Neural cell (in vitro differentiated cells): Measurements from ENCODE around the gene GMDS. TPM values are rescaled to one million over a fixed set of nuclear protein-coding genes. Genes with fewer than 3 reads are reported as not detected.

ENCODE experiments used
- H2AFZ ChIP-seq: fragments of 200-600, 300-800 bp; sonication (generic), shearing (Covaris generic); 2 replicates; pipeline ENCODE4 v1.6.0; 2014; ENCODE audit warnings: low read depth, mild to moderate bottlenecking, antibody characterized with exemption, low read length, moderate library complexity
- H3F3A ChIP-seq: fragments of 200-600 bp; shearing (Covaris generic); 2 replicates; pipeline ENCODE4 v1.6.1; 2016; ENCODE audit warnings: mild to moderate bottlenecking, moderate library complexity, mixed read lengths, antibody characterized with exemption, low read length; ENCODE audit not compliant: insufficient read depth, poor library complexity, severe bottlenecking
- H3K27ac ChIP-seq: fragments of 200-600, 300-800 bp; sonication (generic), shearing (Covaris generic); 2 replicates; pipeline ENCODE4 v1.5.1; 2014; ENCODE audit warnings: mild to moderate bottlenecking, low read length, moderate library complexity
- H3K27me3 ChIP-seq: fragments of 300-800, 200-600 bp; sonication (generic), shearing (Covaris generic); 2 replicates; pipeline ENCODE4 v1.6.0; 2014; ENCODE audit warnings: mild to moderate bottlenecking, low read depth, low read length, moderate library complexity; ENCODE audit not compliant: insufficient read depth
- H3K36me3 ChIP-seq: fragments of 300-800, 200-600 bp; sonication (generic), shearing (Covaris generic); 2 replicates; pipeline ENCODE4 v1.5.1; 2014; ENCODE audit warnings: mild to moderate bottlenecking, antibody characterized with exemption, low read length, moderate library complexity; ENCODE audit not compliant: insufficient read depth
- H3K4me2 ChIP-seq: fragments of 300-800, 200-600 bp; sonication (generic), shearing (Covaris generic); 2 replicates; pipeline ENCODE4 v1.6.0; 2014; ENCODE audit warnings: mild to moderate bottlenecking, low read length
- H3K4me3 ChIP-seq: fragments of 300-800, 200-600 bp; sonication (generic), shearing (Covaris generic); 2 replicates; pipeline ENCODE4 v1.5.1; 2014; ENCODE audit warnings: mild to moderate bottlenecking, low read length, moderate library complexity
- H3K79me2 ChIP-seq: fragments of 200-600 bp; shearing (Covaris generic); replicated peaks from 2 replicates; pipeline ENCODE4 v1.6.0; 2014; ENCODE audit warnings: mild to moderate bottlenecking, low read length, moderate library complexity; ENCODE audit not compliant: insufficient read depth
- H3K9ac ChIP-seq: fragments of 300-800, 200-600 bp; sonication (generic), shearing (Covaris generic); 2 replicates; pipeline ENCODE4 v1.6.1; 2016; ENCODE audit warnings: mild to moderate bottlenecking, low read length, mixed read lengths
- H3K9me2 ChIP-seq: fragments of 200-600 bp; shearing (Covaris generic); 2 replicates; pipeline ENCODE4 v1.6.1; 2016; ENCODE audit warnings: mild to moderate bottlenecking, low read length, mixed read lengths; ENCODE audit not compliant: insufficient read depth
- H3K9me3 ChIP-seq: fragments of 200-600, 300-800 bp; sonication (generic), shearing (Covaris generic); 2 replicates; pipeline ENCODE4 v1.6.1; 2016; ENCODE audit warnings: mild to moderate bottlenecking, mixed run types, low read length, moderate library complexity, mixed read lengths
- H4K20me1 ChIP-seq: fragments of 200-600 bp; shearing (Covaris generic); 2 replicates; pipeline ENCODE4 v1.6.1; 2016; ENCODE audit warnings: mild to moderate bottlenecking, mixed run types; ENCODE audit not compliant: insufficient read depth
- EP300 ChIP-seq: fragments of 450-650 bp; conservative IDR thresholded peaks from 2 replicates; pipeline ENCODE4 v1.6.1; 2014; ENCODE audit warnings: antibody characterized with exemption, mild to moderate bottlenecking, moderate library complexity; ENCODE audit not compliant: poor library complexity, severe bottlenecking
- EZH2 ChIP-seq: fragments of 200-600, 300-800 bp; shearing (Covaris generic), sonication (generic); IDR thresholded peaks from 2 replicates; pipeline ENCODE4 v1.6.1; 2014; ENCODE audit warnings: antibody characterized with exemption, low read length, borderline replicate concordance, mild to moderate bottlenecking; ENCODE audit not compliant: insufficient read depth, poor library complexity, severe bottlenecking
- MXI1 ChIP-seq: fragments of 450-650 bp; conservative IDR thresholded peaks from 2 replicates; pipeline ENCODE4 v1.6.1; 2014; ENCODE audit warnings: antibody characterized with exemption, mild to moderate bottlenecking; ENCODE audit not compliant: poor library complexity, severe bottlenecking
- POLR2AphosphoS5 ChIP-seq: IDR thresholded peaks from 2 replicates; pipeline ENCODE4 v1.6.1; 2012
- RAD21 ChIP-seq: fragments of 450-650 bp; conservative IDR thresholded peaks from 2 replicates; pipeline ENCODE4 v1.6.1; 2014; ENCODE audit warnings: antibody characterized with exemption, mild to moderate bottlenecking, moderate library complexity
- SMC3 ChIP-seq: fragments of 450-650 bp; conservative IDR thresholded peaks from 2 replicates; pipeline ENCODE4 v1.6.1; 2014; ENCODE audit warnings: antibody characterized with exemption, mild to moderate bottlenecking, moderate library complexity; ENCODE audit not compliant: poor library complexity
- TAF1 ChIP-seq: IDR thresholded peaks from 2 replicates; pipeline ENCODE4 v1.6.1; 2012; ENCODE audit warnings: low read depth
- polyA plus RNA-seq: library from polyadenylated mRNA; depleted of rRNA; stranded (reverse); fragments of >200 nt; gene quantifications from 2 replicates; pipeline ENCODE4 v1.2.3, GENCODE V29; 2014
- TF ChIP-seq, protein P1 (sequence below): fragments of 450-650 bp; IDR thresholded peaks from 2 replicates; pipeline ENCODE4 v1.5.1; 2014; ENCODE audit warnings: antibody characterized with exemption, mild to moderate bottlenecking, moderate library complexity; ENCODE audit not compliant: poor library complexity, severe bottlenecking
- TF ChIP-seq, protein P2 (sequence below): IDR thresholded peaks from 2 replicates; pipeline ENCODE4 v1.6.1; 2012; ENCODE audit warnings: borderline replicate concordance

Gene GMDS
- polyA plus RNA-seq, 1 donor from 2014 or later, result 11.4 TPM

DNA sequence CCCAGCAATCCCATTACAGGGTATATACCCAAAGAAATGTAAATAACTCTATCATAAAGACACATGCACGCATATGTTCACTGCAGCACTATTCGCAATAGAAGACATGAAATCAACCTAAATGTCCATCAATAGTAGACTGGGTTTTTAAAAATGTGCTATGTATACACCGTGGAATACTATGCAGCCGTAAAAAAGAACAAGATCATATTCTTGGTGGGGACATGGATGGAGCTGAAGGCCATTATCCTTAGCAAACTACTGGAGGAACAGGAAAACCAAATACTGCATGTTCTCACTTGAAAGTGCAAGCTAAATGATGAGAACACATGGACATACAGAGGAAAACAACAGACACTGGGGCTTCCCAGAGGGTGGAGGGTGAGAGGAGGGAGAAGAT is 201.2 kb downstream of the GMDS start:
- TF ChIP-seq TAF1 (no peak), POLR2AphosphoS5 (no peak), MXI1 (no peak), SMC3 (no peak), RAD21 (no peak)
- TF ChIP-seq, protein P1, sequence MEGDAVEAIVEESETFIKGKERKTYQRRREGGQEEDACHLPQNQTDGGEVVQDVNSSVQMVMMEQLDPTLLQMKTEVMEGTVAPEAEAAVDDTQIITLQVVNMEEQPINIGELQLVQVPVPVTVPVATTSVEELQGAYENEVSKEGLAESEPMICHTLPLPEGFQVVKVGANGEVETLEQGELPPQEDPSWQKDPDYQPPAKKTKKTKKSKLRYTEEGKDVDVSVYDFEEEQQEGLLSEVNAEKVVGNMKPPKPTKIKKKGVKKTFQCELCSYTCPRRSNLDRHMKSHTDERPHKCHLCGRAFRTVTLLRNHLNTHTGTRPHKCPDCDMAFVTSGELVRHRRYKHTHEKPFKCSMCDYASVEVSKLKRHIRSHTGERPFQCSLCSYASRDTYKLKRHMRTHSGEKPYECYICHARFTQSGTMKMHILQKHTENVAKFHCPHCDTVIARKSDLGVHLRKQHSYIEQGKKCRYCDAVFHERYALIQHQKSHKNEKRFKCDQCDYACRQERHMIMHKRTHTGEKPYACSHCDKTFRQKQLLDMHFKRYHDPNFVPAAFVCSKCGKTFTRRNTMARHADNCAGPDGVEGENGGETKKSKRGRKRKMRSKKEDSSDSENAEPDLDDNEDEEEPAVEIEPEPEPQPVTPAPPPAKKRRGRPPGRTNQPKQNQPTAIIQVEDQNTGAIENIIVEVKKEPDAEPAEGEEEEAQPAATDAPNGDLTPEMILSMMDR, result no peak
- Histone ChIP-seq H3K9ac (no peak overlapping the region), H3K4me3 (no peak overlapping the region)

DNA sequence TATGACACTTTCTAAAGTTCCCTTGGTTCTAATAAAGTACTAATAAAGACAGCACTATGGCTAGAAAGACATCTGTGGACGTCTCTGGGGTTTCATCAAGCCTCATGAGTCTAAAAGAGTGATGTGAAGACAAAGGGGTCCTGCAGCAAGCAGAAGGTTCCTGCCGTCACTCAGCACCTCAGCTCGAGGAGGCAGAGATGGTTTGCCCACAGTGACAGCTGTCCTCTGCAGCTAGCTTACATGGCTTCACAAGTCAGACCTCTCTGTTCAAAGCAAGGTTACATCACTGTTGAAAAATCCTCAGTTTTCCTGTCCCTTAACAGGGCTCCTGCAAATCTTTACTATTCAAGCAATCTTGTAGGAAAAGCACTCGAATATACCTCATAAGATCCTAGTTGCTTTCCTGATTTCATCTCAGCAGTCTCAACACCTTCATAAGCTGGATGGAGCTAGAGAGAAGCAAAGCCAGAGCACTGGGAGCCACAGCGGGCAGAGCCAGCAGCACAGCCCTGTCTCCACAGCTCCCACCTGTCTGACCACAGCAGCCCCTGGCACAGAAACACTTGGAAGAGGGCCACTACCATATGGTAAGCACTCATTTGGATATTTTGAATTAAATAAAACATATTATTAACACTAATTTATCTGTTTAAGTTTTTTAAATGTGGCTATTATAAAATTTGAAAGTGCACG is 202.3 kb downstream of the GMDS start:
- Histone ChIP-seq H3K4me2 (no peak overlapping the region), H3K9me2 (no peaks in the 10 kb centered on the region), H2AFZ (no peak overlapping the region), H4K20me1 (no peaks in the 10 kb centered on the region), H3K27me3 (no peaks in the 10 kb centered on the region), H3K9ac (no peak overlapping the region), H3K36me3 (no peaks in the 10 kb centered on the region), H3K4me3 (no peak overlapping the region), H3K27ac (no peak overlapping the region), H3K79me2 (no peaks in the 10 kb centered on the region), H3K9me3 (no peaks in the 10 kb centered on the region), H3F3A (no peaks in the 10 kb centered on the region)
- TF ChIP-seq POLR2AphosphoS5, result no peak
- TF ChIP-seq, protein P2, sequence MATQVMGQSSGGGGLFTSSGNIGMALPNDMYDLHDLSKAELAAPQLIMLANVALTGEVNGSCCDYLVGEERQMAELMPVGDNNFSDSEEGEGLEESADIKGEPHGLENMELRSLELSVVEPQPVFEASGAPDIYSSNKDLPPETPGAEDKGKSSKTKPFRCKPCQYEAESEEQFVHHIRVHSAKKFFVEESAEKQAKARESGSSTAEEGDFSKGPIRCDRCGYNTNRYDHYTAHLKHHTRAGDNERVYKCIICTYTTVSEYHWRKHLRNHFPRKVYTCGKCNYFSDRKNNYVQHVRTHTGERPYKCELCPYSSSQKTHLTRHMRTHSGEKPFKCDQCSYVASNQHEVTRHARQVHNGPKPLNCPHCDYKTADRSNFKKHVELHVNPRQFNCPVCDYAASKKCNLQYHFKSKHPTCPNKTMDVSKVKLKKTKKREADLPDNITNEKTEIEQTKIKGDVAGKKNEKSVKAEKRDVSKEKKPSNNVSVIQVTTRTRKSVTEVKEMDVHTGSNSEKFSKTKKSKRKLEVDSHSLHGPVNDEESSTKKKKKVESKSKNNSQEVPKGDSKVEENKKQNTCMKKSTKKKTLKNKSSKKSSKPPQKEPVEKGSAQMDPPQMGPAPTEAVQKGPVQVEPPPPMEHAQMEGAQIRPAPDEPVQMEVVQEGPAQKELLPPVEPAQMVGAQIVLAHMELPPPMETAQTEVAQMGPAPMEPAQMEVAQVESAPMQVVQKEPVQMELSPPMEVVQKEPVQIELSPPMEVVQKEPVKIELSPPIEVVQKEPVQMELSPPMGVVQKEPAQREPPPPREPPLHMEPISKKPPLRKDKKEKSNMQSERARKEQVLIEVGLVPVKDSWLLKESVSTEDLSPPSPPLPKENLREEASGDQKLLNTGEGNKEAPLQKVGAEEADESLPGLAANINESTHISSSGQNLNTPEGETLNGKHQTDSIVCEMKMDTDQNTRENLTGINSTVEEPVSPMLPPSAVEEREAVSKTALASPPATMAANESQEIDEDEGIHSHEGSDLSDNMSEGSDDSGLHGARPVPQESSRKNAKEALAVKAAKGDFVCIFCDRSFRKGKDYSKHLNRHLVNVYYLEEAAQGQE, result no peak
- TF ChIP-seq, protein P1, result no peak
- no peak for TF ChIP-seq EZH2
- TF ChIP-seq RAD21, result no peak
- no peak for TF ChIP-seq SMC3
- no peak for TF ChIP-seq EP300
- no peak for TF ChIP-seq TAF1
- TF ChIP-seq MXI1, result no peak

More for the DNA sequence above, 201.2 kb downstream of the GMDS start:
- Histone ChIP-seq H3K9me3 (no peaks in the 10 kb centered on the region), H3K27me3 (no peaks in the 10 kb centered on the region), H3K27ac (no peak overlapping the region), H3K79me2 (no peaks in the 10 kb centered on the region), H3K9me2 (no peaks in the 10 kb centered on the region), H3K4me2 (no peak overlapping the region), H3F3A (no peaks in the 10 kb centered on the region), H4K20me1 (no peaks in the 10 kb centered on the region), H2AFZ (no peak overlapping the region), H3K36me3 (no peaks in the 10 kb centered on the region)
